Neural cell (in vitro differentiated cells): ENCODE data around the gene APRT.

Source experiments
- EP300 ChIP-seq: fragments of 450-650 bp; conservative IDR thresholded peaks from 2 replicates; pipeline ENCODE4 v1.6.1; 2014; ENCODE audit warnings: antibody characterized with exemption, mild to moderate bottlenecking, moderate library complexity; ENCODE audit not compliant: poor library complexity, severe bottlenecking
- EZH2 ChIP-seq: fragments of 200-600, 300-800 bp; shearing (Covaris generic), sonication (generic); IDR thresholded peaks from 2 replicates; pipeline ENCODE4 v1.6.1; 2014; ENCODE audit warnings: antibody characterized with exemption, low read length, borderline replicate concordance, mild to moderate bottlenecking; ENCODE audit not compliant: insufficient read depth, poor library complexity, severe bottlenecking
- MXI1 ChIP-seq: fragments of 450-650 bp; conservative IDR thresholded peaks from 2 replicates; pipeline ENCODE4 v1.6.1; 2014; ENCODE audit warnings: antibody characterized with exemption, mild to moderate bottlenecking; ENCODE audit not compliant: poor library complexity, severe bottlenecking
- SMC3 ChIP-seq: fragments of 450-650 bp; conservative IDR thresholded peaks from 2 replicates; pipeline ENCODE4 v1.6.1; 2014; ENCODE audit warnings: antibody characterized with exemption, mild to moderate bottlenecking, moderate library complexity; ENCODE audit not compliant: poor library complexity
- TF ChIP-seq, protein P1 (sequence below): fragments of 450-650 bp; IDR thresholded peaks from 2 replicates; pipeline ENCODE4 v1.5.1; 2014; ENCODE audit warnings: antibody characterized with exemption, mild to moderate bottlenecking, moderate library complexity; ENCODE audit not compliant: poor library complexity, severe bottlenecking

DNA sequence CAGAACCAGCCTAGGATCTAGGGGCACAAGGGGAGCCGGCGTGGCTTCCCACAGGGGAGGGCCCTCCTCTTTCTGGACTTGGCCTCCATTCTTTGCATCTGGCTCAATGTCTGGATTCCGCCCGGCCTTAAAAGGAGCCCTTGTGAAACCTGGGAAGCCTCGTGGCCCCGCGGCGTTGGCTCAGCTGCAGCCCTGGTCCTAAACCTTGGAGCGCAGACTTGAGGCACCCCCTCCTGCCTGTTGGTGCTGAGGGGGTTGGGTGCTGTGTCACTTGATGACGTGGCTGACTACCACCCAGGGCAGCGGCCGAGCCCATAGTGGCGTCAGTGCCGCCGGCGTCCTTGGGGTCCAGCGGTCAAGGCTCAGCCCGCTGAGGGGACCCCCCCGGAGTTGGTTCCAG lies 49.6 kb upstream of the APRT start:
- TF ChIP-seq, protein P1, sequence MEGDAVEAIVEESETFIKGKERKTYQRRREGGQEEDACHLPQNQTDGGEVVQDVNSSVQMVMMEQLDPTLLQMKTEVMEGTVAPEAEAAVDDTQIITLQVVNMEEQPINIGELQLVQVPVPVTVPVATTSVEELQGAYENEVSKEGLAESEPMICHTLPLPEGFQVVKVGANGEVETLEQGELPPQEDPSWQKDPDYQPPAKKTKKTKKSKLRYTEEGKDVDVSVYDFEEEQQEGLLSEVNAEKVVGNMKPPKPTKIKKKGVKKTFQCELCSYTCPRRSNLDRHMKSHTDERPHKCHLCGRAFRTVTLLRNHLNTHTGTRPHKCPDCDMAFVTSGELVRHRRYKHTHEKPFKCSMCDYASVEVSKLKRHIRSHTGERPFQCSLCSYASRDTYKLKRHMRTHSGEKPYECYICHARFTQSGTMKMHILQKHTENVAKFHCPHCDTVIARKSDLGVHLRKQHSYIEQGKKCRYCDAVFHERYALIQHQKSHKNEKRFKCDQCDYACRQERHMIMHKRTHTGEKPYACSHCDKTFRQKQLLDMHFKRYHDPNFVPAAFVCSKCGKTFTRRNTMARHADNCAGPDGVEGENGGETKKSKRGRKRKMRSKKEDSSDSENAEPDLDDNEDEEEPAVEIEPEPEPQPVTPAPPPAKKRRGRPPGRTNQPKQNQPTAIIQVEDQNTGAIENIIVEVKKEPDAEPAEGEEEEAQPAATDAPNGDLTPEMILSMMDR, result no peak
- TF ChIP-seq EP300 (no peak), EZH2 (no peak), MXI1 (no peak), SMC3 (no peak)
